ENCODE measurements around the gene PPFIA4.

Gene PPFIA4

DNA sequence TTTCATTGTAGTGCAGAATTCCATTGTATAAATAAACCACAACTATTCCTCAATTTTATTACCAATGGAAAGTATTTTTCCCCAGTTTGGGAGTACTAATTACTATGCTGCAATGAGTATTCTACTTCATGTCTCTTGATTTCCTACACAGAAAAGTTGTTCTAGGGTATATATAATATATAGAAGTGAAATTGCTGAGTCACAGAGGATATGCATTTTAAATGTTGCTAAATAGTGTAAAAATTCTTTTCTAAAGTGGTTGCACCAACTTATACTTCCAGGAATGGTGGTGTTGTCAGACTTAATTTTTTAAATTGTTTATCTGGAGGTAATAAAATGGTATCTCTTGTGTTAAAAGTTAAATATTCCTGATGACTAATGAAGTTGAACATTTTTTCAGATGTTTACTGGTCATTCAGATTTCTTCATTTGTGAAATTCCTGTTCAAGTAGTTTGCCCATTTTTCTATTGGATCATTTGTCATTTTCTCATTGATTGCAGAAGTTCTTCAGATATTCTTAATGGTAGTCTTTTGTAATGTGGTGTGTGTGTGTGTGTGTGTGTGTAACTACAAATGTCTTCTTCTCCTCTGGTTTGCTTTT lies 78.6 kb downstream of the PPFIA4 start:
- DNase-seq, result no peak
- no peak overlapping the region for H3K4me3 ChIP-seq (ENCODE audit: low read depth, low read length)
- no peaks in the 10 kb centered on the region for H3K27me3 ChIP-seq (ENCODE audit: insufficient read depth, low read depth, severe bottlenecking)
- TF ChIP-seq, protein P1, sequence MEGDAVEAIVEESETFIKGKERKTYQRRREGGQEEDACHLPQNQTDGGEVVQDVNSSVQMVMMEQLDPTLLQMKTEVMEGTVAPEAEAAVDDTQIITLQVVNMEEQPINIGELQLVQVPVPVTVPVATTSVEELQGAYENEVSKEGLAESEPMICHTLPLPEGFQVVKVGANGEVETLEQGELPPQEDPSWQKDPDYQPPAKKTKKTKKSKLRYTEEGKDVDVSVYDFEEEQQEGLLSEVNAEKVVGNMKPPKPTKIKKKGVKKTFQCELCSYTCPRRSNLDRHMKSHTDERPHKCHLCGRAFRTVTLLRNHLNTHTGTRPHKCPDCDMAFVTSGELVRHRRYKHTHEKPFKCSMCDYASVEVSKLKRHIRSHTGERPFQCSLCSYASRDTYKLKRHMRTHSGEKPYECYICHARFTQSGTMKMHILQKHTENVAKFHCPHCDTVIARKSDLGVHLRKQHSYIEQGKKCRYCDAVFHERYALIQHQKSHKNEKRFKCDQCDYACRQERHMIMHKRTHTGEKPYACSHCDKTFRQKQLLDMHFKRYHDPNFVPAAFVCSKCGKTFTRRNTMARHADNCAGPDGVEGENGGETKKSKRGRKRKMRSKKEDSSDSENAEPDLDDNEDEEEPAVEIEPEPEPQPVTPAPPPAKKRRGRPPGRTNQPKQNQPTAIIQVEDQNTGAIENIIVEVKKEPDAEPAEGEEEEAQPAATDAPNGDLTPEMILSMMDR (IDR thresholded peaks at IDR 0.05; ENCODE audit: low read depth, low read length), result no peak
- H3K9me3 ChIP-seq (ENCODE audit: severe bottlenecking), result peaks cover 13% of the 10 kb centered on the region
- no peaks in the 10 kb centered on the region for H3K36me3 ChIP-seq
- no peak overlapping the region for H3K27ac ChIP-seq

DNA sequence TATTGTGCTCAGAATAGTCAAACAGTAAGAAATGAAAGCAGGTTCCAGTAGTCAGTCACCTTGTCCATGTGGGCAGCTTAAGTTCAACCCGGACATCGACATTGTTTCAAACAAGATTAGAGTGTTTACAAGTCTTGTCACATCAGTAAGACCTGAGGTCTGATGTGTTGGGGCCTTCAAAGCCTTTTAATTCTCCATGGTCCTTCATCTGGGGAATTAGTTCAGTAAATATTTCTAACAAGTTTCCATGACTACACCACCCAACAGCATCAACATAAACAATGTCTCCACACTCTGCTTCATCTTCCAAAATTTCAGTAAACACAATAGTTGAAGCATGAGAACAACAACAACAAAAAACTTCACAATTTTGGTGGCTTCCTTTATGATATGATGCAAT lies 86.2 kb downstream of the PPFIA4 start:
- H3K36me3 ChIP-seq, result no peaks in the 10 kb centered on the region
- H3K4me3 ChIP-seq (ENCODE audit: low read depth, low read length), result no peak overlapping the region
- peak; percentile 9 for DNase-seq
- no peaks in the 10 kb centered on the region for H3K27me3 ChIP-seq (ENCODE audit: insufficient read depth, low read depth, severe bottlenecking)
- H3K27ac ChIP-seq, result no peak overlapping the region
- H3K9me3 ChIP-seq (ENCODE audit: severe bottlenecking), result no peaks in the 10 kb centered on the region
- TF ChIP-seq, protein P1 (IDR thresholded peaks at IDR 0.05; ENCODE audit: low read depth, low read length), result no peak

DNA sequence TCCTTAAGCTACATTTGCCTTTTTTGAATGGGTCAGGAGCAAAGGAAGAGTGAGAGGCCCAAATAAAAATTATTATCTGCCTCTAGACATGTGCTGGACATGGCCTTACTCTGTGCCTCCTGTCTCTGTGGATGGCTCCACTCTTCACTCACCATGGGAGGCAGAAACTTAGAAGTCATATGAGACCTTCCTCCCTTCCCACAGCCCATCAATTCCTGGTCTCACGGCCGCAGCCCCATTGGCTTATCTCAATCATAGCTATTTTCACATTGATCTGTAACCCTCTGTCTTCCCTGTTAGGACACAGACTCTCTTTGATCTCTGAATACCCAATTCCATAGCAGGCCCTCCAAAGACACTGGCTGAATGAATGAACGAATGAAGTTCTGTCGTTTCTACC lies 87.0 kb downstream of the PPFIA4 start:
- no peaks in the 10 kb centered on the region for H3K36me3 ChIP-seq
- DNase-seq, result no peak
- H3K9me3 ChIP-seq (ENCODE audit: severe bottlenecking), result no peaks in the 10 kb centered on the region
- TF ChIP-seq, protein P1 (IDR thresholded peaks at IDR 0.05; ENCODE audit: low read depth, low read length), result no peak
- H3K27me3 ChIP-seq (ENCODE audit: insufficient read depth, low read depth, severe bottlenecking), result no peaks in the 10 kb centered on the region
- H3K27ac ChIP-seq, result no peak overlapping the region
- no peak overlapping the region for H3K4me3 ChIP-seq (ENCODE audit: low read depth, low read length)

DNA sequence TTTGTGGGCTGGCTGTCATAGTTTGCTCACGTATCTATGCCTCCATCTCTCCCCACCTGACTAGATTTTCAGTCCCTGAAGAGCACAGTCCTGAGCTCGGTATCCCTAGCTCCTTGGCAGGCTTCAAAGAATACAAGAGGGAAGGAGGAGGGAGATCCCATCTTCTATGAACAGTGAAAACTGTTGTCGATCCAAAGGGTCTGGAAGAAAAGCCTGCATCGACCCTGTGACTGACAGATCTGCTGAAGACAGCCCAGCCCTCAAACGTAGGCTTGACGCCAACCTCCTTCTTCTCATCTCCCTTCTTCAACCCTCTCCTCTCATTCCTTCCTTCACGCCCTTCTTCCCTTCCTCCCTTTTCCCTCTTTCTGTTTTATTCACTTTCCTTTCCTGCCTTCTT lies 87.9 kb downstream of the PPFIA4 start:
- no peaks in the 10 kb centered on the region for H3K9me3 ChIP-seq (ENCODE audit: severe bottlenecking)
- no peak overlapping the region for H3K4me3 ChIP-seq (ENCODE audit: low read depth, low read length)
- no peaks in the 10 kb centered on the region for H3K27me3 ChIP-seq (ENCODE audit: insufficient read depth, low read depth, severe bottlenecking)
- peak; percentile 4 for DNase-seq
- TF ChIP-seq, protein P1 (IDR thresholded peaks at IDR 0.05; ENCODE audit: low read depth, low read length), result no peak
- no peaks in the 10 kb centered on the region for H3K36me3 ChIP-seq
- no peak overlapping the region for H3K27ac ChIP-seq

DNA sequence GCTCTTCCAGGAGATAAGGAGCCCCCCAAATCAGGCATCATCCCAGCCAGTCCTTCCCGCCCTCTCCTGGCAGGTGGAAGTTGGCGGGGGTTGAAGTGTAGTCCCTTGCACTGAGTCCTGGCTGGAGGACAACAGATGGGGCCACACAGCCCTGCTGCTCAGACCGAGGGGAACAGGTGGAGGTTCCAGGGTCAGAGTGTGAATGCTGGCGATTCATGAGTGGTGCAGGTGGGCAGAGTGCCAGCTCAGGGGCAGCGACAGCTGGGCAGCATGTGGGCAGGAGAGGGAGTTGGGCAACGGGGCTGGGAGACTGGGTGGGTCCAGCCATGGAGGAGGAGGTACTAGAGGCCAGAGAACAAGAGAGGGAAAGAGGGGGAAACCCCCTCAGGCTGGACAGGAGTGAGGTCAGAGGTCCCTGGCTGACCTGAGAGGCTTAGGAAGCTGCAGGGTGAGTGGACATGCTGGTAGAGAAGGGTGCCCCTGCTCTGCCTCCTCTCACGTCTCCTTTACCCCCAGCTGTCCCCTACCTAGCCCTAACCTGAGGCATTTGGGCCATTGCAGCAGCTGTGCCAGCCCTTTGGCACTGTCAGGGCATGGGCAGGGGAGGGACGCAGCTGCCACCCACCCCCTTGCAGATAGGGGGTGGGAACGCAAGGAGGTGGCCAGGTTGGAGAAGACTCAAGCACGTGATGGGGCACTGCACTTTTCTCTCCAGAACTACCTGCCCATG lies 90.0 kb downstream of the PPFIA4 start:
- peak; percentile 75 for DNase-seq
- no peaks in the 10 kb centered on the region for H3K9me3 ChIP-seq (ENCODE audit: severe bottlenecking)
- TF ChIP-seq, protein P1 (IDR thresholded peaks at IDR 0.05; ENCODE audit: low read depth, low read length), result 0 out of 2 replicates have a peak, but pooled peaks have one; percentile 42
- H3K27me3 ChIP-seq (ENCODE audit: insufficient read depth, low read depth, severe bottlenecking), result no peaks in the 10 kb centered on the region
- H3K4me3 ChIP-seq (ENCODE audit: low read depth, low read length), result no peak overlapping the region
- H3K36me3 ChIP-seq, result no peaks in the 10 kb centered on the region
- no peak overlapping the region for H3K27ac ChIP-seq
